Measurements from ENCODE around the gene BCORL1. TPM values are rescaled to one million over a fixed set of nuclear protein-coding genes. Genes with fewer than 3 reads are reported as not detected.

Gene BCORL1
- total RNA-seq, 2 experiments from 2014 or later, result 8.3 to 8.5 TPM

DNA sequence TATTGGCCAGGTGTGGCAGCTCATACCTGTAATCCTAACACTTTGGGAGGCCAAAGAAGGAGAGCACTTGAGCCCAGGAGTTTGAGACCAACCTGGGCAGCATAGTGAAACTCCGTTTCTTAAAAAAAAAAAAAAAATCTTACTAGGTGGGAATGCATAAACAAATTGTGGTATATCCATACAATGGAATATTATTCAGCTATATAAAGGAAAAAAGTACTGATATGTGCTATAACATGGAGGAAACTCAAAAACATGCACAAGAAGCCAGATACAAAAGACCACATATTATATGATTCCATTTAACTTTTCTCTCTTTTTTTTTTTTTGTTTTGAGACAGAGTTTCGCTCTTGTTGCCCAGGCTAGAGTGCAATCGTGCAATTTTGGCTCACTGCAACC lies 13.5 kb upstream of the BCORL1 start:
- Mint-ChIP-seq H3K9me3 (ENCODE audit: low read depth) (no peaks in the 10 kb centered on the region), H3K4me1 (no peaks in the 10 kb centered on the region), H3K36me3 (ENCODE audit: low read depth) (no peaks in the 10 kb centered on the region), H3K4me3 (no peak overlapping the region), H3K27me3 (no peaks in the 10 kb centered on the region), H3K27ac (no peak overlapping the region)
- no peak for DNase-seq
- ChIA-PET CTCF (no interaction called here), POLR2A (no interaction called here)
- intact Hi-C loops (cut with DNase I, micrococcal nuclease), result no loop called here
- ATAC-seq, result no peak

DNA sequence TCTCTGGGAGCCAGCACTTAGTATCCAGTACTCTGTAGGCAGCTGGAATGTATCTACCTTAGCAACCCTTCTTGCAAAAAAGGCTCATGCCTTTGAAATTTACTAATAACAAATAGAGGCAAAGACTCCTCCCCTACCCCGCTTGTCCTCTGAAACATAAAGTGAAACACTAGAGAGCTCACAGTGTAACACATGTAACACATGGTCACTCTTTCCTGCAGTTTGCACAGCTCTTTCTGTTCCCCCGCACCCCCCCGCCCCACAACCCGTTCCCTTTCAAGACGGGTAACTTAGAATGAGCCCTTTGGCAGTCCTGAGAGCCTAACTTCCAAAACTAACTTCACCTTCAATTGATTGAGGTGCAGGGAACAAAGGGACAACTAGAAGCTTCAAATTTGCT lies 6.0 kb upstream of the BCORL1 start:
- POLR2A ChIA-PET, result interaction anchor here (0.6 kb wide), 1 partner anchor 1015 kb away, joined by 4 read pairs; no protein-coding TSS in a partner anchor
- no peak overlapping the region for H3K4me3 Mint-ChIP-seq
- ATAC-seq (no peak), DNase-seq (no peak)
- H3K27me3 Mint-ChIP-seq, result no peaks in the 10 kb centered on the region
- CTCF ChIA-PET, result interaction anchor here (0.6 kb wide), 1 partner anchor 265 kb away, joined by 3 read pairs; no protein-coding TSS in a partner anchor
- no peaks in the 10 kb centered on the region for H3K36me3 Mint-ChIP-seq (ENCODE audit: low read depth)
- no peaks in the 10 kb centered on the region for H3K9me3 Mint-ChIP-seq (ENCODE audit: low read depth)
- intact Hi-C loops (cut with DNase I, micrococcal nuclease), result no loop called here
- peaks cover 4% of the 10 kb centered on the region for H3K4me1 Mint-ChIP-seq
- H3K27ac Mint-ChIP-seq, result no peak overlapping the region

DNA sequence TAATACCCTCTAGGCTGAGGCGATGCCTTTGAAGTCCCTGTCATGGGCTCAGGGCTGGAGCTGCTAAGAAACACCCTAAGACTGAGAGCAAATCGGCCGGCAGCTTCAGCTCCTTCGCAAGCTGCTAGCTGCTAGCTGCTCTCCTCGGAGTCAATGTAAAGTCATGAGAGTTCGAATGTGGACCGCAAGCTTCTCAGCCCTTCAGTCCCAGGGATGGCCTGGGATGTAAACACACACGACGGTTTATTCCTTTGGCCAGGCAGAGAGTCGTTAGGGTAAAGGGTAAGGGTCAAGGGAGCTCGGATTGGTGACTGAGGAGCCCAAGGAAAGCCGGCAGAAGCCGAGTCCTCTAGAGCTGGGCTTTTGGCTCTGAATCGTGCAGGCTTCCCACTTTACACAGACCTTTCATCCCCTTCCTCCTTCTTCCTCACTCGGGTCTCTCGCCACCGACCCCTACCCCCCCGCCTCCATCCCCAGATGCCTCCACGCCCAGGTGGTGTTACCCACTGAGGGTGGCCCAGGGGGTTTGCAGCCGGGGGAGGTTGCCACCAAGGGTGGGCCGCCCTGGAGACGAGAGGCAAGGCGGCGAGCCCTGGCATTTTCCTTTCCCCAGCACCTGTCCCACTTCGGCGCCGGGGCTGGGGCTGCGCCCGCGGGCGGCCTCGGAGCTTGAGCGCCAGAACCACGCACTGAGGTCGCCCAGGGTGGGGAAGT lies 3.1 kb upstream of the BCORL1 start:
- no peak for DNase-seq
- H3K27me3 Mint-ChIP-seq, result no peaks in the 10 kb centered on the region

DNA sequence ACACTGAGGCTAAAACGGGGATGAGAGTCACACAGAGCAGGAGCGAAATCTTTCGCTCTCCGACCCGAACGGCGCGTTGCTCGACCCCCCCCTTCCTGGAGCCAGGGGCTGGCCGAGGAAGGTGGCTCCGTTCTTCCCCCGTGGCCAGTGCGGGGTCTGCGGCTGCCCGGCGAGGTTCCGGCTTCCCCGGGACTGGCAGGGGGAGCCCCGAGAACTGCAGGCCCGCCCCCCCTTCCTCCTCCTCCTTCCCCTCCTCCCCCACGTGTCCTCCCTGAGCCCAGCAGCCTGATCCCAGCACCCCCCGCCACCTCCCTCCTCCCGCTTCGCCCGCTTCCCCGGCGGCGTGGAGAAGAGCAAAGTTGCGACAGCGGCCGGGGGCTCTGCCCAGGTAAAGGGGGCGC lies 2.4 kb upstream of the BCORL1 start:
- DNase-seq, result peak; percentile 57

More for the DNA sequence above, 3.1 kb upstream of the BCORL1 start:
- ChIA-PET CTCF (interaction anchor here (0.5 kb wide), 1 partner anchor 207 kb away, joined by 3 read pairs; no protein-coding TSS in a partner anchor), POLR2A (interaction anchor here (1.0 kb wide), 1 partner anchor 81 kb away, joined by 3 read pairs; no protein-coding TSS in a partner anchor)
- intact Hi-C loops (cut with DNase I, micrococcal nuclease), result no loop called here
- no peak overlapping the region for H3K27ac Mint-ChIP-seq
- no peaks in the 10 kb centered on the region for H3K9me3 Mint-ChIP-seq (ENCODE audit: low read depth)
- ATAC-seq, result no peak
- H3K4me1 Mint-ChIP-seq, result peaks cover 4% of the 10 kb centered on the region
- H3K4me3 Mint-ChIP-seq, result peak overlapping the region; percentile 32
- H3K36me3 Mint-ChIP-seq (ENCODE audit: low read depth), result no peaks in the 10 kb centered on the region

DNA sequence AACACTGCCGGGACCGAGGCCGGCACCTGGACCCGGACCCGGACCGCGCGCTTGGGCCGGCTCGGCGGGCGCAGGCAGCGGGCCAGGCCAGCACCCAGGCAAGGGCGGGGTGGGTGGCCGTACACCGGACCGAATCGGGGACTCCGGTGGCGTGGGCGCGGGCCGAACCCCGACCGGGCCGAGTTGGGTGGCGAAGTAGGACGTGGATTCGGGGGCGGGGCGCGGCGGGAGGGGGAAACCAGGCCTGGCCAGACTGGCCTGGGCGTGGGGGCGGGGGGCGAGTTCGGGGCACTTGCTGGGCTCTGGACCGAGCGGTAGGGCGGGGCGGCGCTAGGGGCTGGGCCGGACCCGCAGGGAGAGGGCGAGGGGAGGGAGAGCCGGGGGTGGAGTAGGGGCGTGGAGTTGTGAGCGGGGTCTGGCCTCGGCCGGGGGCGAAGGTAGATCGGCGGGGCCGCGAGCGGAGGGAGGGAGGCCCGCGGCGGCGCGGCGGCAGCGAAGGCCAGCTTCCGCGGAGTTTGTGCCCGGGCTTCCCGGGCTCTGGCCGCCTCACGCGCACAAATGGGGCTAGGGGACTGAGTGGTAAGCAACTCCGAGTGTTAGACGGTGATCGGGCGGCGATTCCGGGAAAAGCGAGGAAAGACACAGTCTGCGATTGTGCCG lies 1.8 kb upstream of the BCORL1 start:
- Mint-ChIP-seq H3K4me1 (peaks cover 10% of the 10 kb centered on the region), H3K4me3 (no peak overlapping the region), H3K9me3 (ENCODE audit: low read depth) (no peaks in the 10 kb centered on the region), H3K27me3 (no peaks in the 10 kb centered on the region), H3K36me3 (ENCODE audit: low read depth) (no peaks in the 10 kb centered on the region), H3K27ac (no peak overlapping the region)
- ChIA-PET POLR2A (no interaction called here), CTCF (interaction anchor here (0.8 kb wide), 1 partner anchor 8 kb away, joined by 3 read pairs; no protein-coding TSS in a partner anchor)
- DNase-seq (peak; percentile 34), ATAC-seq (no peak)
- intact Hi-C loops (cut with DNase I, micrococcal nuclease), result loop anchor here (2.0 to 5.0 kb wide), 5 partner anchors 20 to 922 kb away; partner anchors contain the start of genes ENOX2 (in 1 of the 2), SLC25A14 (in 1 of the 2) and ZNF280C (in 1 of the 2)

More for the DNA sequence above, 2.4 kb upstream of the BCORL1 start:
- H3K4me3 Mint-ChIP-seq, result peak overlapping the region; percentile 19
- no peak for ATAC-seq
- H3K27ac Mint-ChIP-seq, result no peak overlapping the region
- H3K4me1 Mint-ChIP-seq, result peaks cover 7% of the 10 kb centered on the region
- no peaks in the 10 kb centered on the region for H3K36me3 Mint-ChIP-seq (ENCODE audit: low read depth)
- no peaks in the 10 kb centered on the region for H3K27me3 Mint-ChIP-seq
- ChIA-PET POLR2A (interaction anchor here (1.0 kb wide), 1 partner anchor 81 kb away, joined by 3 read pairs; no protein-coding TSS in a partner anchor), CTCF (no interaction called here)
- intact Hi-C loops (cut with DNase I, micrococcal nuclease), result loop anchor here (2.0 to 5.0 kb wide), 5 partner anchors 19 to 922 kb away; partner anchors contain the start of genes ENOX2 (in 1 of the 2), SLC25A14 (in 1 of the 2) and ZNF280C (in 1 of the 2)
- H3K9me3 Mint-ChIP-seq (ENCODE audit: low read depth), result no peaks in the 10 kb centered on the region

DNA sequence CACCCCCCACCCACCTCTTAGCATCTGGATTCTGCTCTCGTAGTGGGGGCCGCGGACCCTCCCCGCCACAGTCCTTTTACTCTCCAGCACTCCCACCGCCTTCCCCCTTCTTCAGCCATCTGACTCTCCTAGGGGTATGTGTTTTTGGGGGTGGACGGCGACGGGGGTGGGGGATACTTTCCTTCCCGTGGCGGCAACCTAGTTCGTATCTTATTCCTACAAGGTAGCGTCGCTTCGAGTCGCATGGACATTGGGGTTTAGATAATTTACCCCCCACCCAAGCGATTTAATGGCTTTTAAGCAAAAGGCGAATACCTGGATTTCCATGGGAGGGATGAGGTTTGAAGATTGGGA lies 1.3 kb upstream of the BCORL1 start:
- no peak for DNase-seq
- no peaks in the 10 kb centered on the region for H3K9me3 Mint-ChIP-seq (ENCODE audit: low read depth)
- intact Hi-C loops (cut with DNase I, micrococcal nuclease), result loop anchor here (2.0 to 5.0 kb wide), 5 partner anchors 20 to 921 kb away; partner anchors contain the start of genes ENOX2 (in 1 of the 2), SLC25A14 (in 1 of the 2) and ZNF280C (in 1 of the 2)
- H3K27me3 Mint-ChIP-seq, result no peaks in the 10 kb centered on the region
- no peak overlapping the region for H3K27ac Mint-ChIP-seq
- POLR2A ChIA-PET, result no interaction called here
- peaks cover 10% of the 10 kb centered on the region for H3K4me1 Mint-ChIP-seq
- H3K36me3 Mint-ChIP-seq (ENCODE audit: low read depth), result no peaks in the 10 kb centered on the region
- H3K4me3 Mint-ChIP-seq, result no peak overlapping the region
- ATAC-seq, result no peak
- CTCF ChIA-PET, result interaction anchor here (0.8 kb wide), 1 partner anchor 9 kb away, joined by 3 read pairs; no protein-coding TSS in a partner anchor

DNA sequence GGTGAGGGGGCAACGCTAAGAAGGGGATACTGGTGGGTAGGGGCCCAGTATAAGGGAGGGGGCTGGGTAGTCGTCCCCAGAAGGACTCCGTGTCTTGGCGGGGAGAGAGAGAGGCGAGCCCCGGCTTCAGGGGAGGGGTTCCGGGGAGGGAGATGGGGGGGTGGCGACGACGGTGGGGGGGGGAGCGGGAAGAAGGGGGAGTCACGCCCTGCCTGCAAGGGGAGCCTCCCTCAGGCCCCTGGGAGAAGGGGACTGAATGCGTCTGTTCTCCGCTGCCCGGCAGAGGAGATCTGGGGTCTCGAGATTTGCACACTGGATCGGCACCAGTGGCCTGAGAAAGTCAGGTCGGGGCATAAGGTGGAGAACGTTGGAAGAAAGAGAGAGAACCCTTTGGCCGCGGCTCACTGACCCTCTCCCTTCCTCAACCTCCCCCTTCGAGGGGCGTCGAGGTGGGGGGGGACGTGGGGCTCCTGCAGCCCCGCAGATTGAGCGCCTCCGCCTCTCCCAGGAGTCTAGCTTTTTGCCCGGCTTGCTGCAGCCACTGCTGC lies 609 bp upstream of the BCORL1 start:
- peaks cover 10% of the 10 kb centered on the region for H3K4me1 Mint-ChIP-seq
- ChIA-PET CTCF (no interaction called here), POLR2A (no interaction called here)
- H3K4me3 Mint-ChIP-seq, result no peak overlapping the region
- H3K36me3 Mint-ChIP-seq (ENCODE audit: low read depth), result no peaks in the 10 kb centered on the region
- peak; percentile 8 for DNase-seq
- no peaks in the 10 kb centered on the region for H3K9me3 Mint-ChIP-seq (ENCODE audit: low read depth)
- H3K27me3 Mint-ChIP-seq, result no peaks in the 10 kb centered on the region
- H3K27ac Mint-ChIP-seq, result no peak overlapping the region
- ATAC-seq, result no peak
- intact Hi-C loops (cut with DNase I, micrococcal nuclease), result loop anchor here (1.0 to 5.0 kb wide), 13 partner anchors 21 to 920 kb away; partner anchors contain the start of genes AIFM1 (in 1 of the 2), ENOX2 (in 1 of the 2), SLC25A14 (in 1 of the 2) and UTP14A (in 1 of the 2)

DNA sequence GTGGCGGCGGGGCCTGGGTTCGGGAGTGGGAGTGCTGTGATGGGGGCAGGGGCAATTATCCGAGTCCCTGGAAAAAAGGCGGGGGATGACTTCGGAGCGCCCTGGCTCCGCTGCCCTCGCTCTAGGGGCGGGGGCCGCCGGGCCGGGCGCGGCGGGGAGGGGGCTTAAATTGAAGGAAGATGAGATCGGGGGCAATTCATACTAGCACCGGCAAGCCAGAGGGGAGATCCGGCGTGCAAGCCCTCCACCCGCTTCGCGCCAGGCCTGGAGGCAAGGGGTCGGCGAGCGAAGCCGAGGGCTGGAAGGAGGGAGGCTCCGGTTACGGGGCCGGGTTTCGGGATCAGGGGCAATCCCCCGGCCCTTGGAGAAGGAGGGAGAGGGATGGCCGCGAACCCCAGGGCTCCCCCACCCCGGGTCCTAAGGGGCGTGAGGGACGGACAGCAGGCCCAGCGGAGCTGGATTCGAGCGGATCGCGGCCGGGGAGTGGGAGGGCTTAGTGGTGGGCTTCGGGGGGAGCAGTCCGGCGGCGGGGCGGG lies 1.2 kb downstream of the BCORL1 start:
- POLR2A ChIA-PET, result no interaction called here
- H3K27me3 Mint-ChIP-seq, result no peaks in the 10 kb centered on the region
- H3K36me3 Mint-ChIP-seq (ENCODE audit: low read depth), result no peaks in the 10 kb centered on the region
- DNase-seq (no peak), ATAC-seq (no peak)
- CTCF ChIA-PET, result no interaction called here
- no peak overlapping the region for H3K4me3 Mint-ChIP-seq
- no peak overlapping the region for H3K27ac Mint-ChIP-seq
- H3K9me3 Mint-ChIP-seq (ENCODE audit: low read depth), result no peaks in the 10 kb centered on the region
- H3K4me1 Mint-ChIP-seq, result peaks cover 14% of the 10 kb centered on the region
- intact Hi-C loops (cut with DNase I, micrococcal nuclease), result loop anchor here (1.0 to 5.0 kb wide), 7 partner anchors 41 to 919 kb away; partner anchors contain the start of genes AIFM1 (in 1 of the 2), ENOX2 (in 1 of the 2), SLC25A14 (in 1 of the 2) and ZNF280C (in 1 of the 2)

DNA sequence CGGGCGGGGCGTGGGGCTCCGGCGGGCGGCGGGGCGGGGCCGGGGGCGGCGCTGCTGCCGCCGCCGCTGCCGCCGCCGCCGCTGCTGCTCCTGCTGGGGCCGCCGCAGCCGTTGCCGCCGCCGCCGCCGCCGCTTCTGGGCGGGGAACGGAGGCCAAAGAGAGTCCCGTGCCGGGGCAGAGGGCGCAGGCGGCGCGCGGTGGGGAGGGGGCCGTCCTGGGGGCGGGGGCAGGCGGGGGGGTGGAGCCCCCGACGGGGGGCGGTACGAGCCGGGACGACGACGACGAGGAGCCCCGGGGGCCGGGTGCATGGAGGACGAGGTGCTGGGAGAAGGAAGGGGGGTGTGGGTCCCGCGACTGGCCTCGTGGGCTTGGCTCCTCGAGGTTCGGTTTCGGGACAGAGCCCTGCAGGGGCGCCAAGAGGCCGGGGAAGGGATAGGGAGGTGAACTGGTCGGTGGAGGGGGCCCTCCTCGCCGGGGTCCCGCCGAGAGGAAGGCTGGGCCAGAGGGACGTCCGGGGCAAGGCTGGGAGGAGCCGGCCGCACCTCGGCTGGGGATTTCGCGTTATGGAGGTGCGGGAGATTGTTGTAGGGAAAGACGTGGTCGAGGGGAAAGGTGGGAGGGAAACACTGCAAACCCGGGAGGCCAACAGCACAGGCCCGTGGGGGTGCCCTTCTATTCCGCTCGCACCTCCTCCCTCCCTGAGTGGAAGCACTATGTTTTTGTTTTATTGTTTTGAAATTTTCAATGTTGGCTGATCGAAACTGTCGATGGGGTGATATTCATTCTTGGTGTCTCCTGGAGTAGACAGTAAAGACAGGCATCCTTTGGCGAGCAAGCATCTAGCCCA lies 1.9 kb downstream of the BCORL1 start:
- peak; percentile 49 for DNase-seq
- no peak for ATAC-seq
- H3K27ac Mint-ChIP-seq, result peak overlapping the region; percentile 58
- intact Hi-C loops (cut with DNase I, micrococcal nuclease), result loop anchor here in 1 of 2 experiments (1.0 to 5.0 kb wide), 5 partner anchors 40 to 918 kb away; partner anchors contain the start of genes ENOX2, SLC25A14 and ZNF280C
- no peaks in the 10 kb centered on the region for H3K9me3 Mint-ChIP-seq (ENCODE audit: low read depth)
- ChIA-PET CTCF (interaction anchor here (0.5 kb wide), 1 partner anchor 84 kb away, joined by 3 read pairs; no protein-coding TSS in a partner anchor), POLR2A (no interaction called here)
- H3K4me1 Mint-ChIP-seq, result peaks cover 10% of the 10 kb centered on the region
- peak overlapping the region; percentile 69 for H3K4me3 Mint-ChIP-seq
- H3K27me3 Mint-ChIP-seq, result no peaks in the 10 kb centered on the region
- no peaks in the 10 kb centered on the region for H3K36me3 Mint-ChIP-seq (ENCODE audit: low read depth)

DNA sequence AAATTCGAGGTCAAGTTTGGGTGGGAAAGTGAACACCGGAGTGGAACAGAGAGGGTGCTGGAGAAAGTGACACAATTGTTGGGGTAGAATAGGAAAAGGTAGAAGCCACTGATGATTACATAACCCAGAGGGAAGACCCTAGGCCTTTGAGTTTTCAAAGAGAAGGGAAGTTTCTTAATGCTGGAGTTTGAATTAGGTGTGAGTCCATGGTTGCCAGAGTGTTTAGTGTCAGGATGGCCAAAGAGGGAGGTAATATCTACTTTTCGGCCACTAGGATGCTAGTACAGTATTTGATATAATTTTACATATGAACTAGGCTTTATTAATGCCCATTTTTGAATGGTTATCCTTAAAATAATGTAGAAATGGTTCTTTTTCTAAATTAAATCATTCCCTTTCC lies 5.4 kb downstream of the BCORL1 start:
- ChIA-PET POLR2A (no interaction called here), CTCF (interaction anchor here (0.6 to 0.7 kb wide), 2 partner anchors 81 to 1305 kb away, joined by 3 read pairs; no protein-coding TSS in a partner anchor)
- H3K27ac Mint-ChIP-seq, result no peak overlapping the region
- no peaks in the 10 kb centered on the region for H3K36me3 Mint-ChIP-seq (ENCODE audit: low read depth)
- peaks cover 10% of the 10 kb centered on the region for H3K4me1 Mint-ChIP-seq
- ATAC-seq, result no peak
- intact Hi-C loops (cut with DNase I, micrococcal nuclease), result no loop called here
- DNase-seq, result no peak
- no peaks in the 10 kb centered on the region for H3K9me3 Mint-ChIP-seq (ENCODE audit: low read depth)
- no peaks in the 10 kb centered on the region for H3K27me3 Mint-ChIP-seq
- no peak overlapping the region for H3K4me3 Mint-ChIP-seq

Measured in activated CD4-positive, alpha-beta T cell treated with anti-CD3 and anti-CD28 coated beads for 36 hours (primary cell).